MCF 10A (cell line): ENCODE results near the gene NFX1. TPM values are rescaled to one million over a fixed set of nuclear protein-coding genes. Genes with fewer than 3 reads are reported as not detected.

Source experiments
- BruUV-seq: library from RNA; stranded (reverse); fragments of 400-500 nt; replicated peaks from 2 replicates; lab custom pipeline; 2021; lab: Mats Ljungman, UMichigan
- CTCF ChIA-PET: fragments of 300-600 bp; sonication (Branson Sonifier 250); formaldehyde crosslinking; extraction: SDS; loops from one replicate; lab custom pipeline; 2021; ENCODE audit warnings: antibody characterized with exemption, inconsistent platforms; lab: Yijun Ruan, JAX
- POLR2A ChIA-PET: fragments of 300-600, 350-650 bp; sonication (Branson Sonifier 250); formaldehyde crosslinking; extraction: SDS; loops from one replicate; lab custom pipeline; 2020; ENCODE audit warnings: antibody characterized with exemption, inconsistent platforms; lab: Yijun Ruan, JAX
- DNase-seq: peaks from one replicate; pipeline ENCODE4 v3.0.0-alpha.2; 2018; ENCODE audit not compliant: unreplicated experiment
- H3K27ac Mint-ChIP-seq: one replicate; pipeline ENCODE4 v1.8.0; 2022; ENCODE audit warnings: mild to moderate bottlenecking, low read depth, mixed read lengths; ENCODE audit not compliant: unreplicated experiment
- H3K27me3 Mint-ChIP-seq: one replicate; pipeline ENCODE4 v1.8.0; 2022; ENCODE audit warnings: mixed read lengths; ENCODE audit not compliant: insufficient read depth, unreplicated experiment
- H3K36me3 Mint-ChIP-seq: one replicate; pipeline ENCODE4 v1.8.0; 2022; ENCODE audit warnings: mild to moderate bottlenecking, moderate library complexity, mixed read lengths; ENCODE audit not compliant: insufficient read depth, unreplicated experiment
- H3K4me1 Mint-ChIP-seq: one replicate; pipeline ENCODE4 v1.8.0; 2022; ENCODE audit warnings: mixed read lengths; ENCODE audit not compliant: insufficient read depth, unreplicated experiment
- H3K4me3 Mint-ChIP-seq: one replicate; pipeline ENCODE4 v1.8.0; 2022; ENCODE audit warnings: mild to moderate bottlenecking, moderate library complexity, mixed read lengths; ENCODE audit not compliant: unreplicated experiment
- H3K9me3 Mint-ChIP-seq: one replicate; pipeline ENCODE4 v1.8.0; 2022; ENCODE audit warnings: mixed read lengths; ENCODE audit not compliant: unreplicated experiment
- intact Hi-C: fragments of 100-400 bp; cut with micrococcal nuclease; formaldehyde crosslinking; loops from 2 replicates; pipeline ENCODE4 v1.14.1; 2022
- total RNA-seq: library from RNA; stranded (reverse); gene quantifications from 2 replicates; pipeline ENCODE4 v1.2.3, GENCODE V29; 2022
- TF ChIP-seq, protein P1 (sequence below): fragments of 200-600 bp; IDR thresholded peaks from one replicate; pipeline ENCODE4 v1.8.0; 2022; ENCODE audit warnings: antibody characterized with exemption, mild to moderate bottlenecking; ENCODE audit not compliant: unreplicated experiment

NFX1 gene
- total RNA-seq, 1 experiment from 2014 or later, result 78.5 TPM

DNA sequence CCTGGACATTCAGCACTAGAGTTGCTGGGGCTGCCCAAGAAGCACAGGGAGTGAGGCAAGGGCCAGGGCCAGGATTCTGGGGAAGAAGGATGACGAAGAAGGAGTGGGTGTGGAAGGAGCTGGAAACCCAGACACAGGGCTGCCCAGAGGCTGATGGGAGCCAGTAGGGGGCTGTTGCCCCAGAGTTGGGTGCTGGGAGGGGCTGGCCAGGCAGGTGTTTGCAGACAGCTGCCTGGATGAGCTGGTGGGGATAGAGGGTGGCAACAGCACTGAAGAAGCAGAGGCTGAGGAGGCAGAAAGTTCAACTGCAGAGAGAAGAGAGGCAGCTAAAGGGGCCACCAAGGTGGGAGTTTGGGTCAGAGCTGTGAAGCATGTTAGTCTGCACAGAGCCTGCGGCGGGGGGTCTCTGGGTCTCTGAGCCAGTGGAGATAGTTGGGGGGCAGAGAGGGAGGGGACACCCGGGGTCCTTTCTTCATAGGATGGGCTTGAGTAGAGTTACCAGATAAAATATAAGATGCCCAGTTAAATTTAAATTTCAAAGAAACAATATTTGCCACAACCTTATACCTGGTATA is 114.6 kb downstream of the NFX1 start:
- H3K36me3 Mint-ChIP-seq, result no peaks in the 10 kb centered on the region
- no TSS peak for BruUV-seq
- ChIA-PET POLR2A (interaction anchor here (0.9 to 2.5 kb wide), 2 partner anchors 62 to 174 kb away, joined by 3 to 13 read pairs; no protein-coding TSS in a partner anchor), CTCF (interaction anchor here (0.6 to 5.0 kb wide), 22 partner anchors 11 to 442 kb away, joined by 3 to 114 read pairs (median 8); partner anchors contain the start of genes AQP3 and NOL6)
- H3K27ac Mint-ChIP-seq, result peak overlapping the region; percentile 16
- TF ChIP-seq, protein P1, sequence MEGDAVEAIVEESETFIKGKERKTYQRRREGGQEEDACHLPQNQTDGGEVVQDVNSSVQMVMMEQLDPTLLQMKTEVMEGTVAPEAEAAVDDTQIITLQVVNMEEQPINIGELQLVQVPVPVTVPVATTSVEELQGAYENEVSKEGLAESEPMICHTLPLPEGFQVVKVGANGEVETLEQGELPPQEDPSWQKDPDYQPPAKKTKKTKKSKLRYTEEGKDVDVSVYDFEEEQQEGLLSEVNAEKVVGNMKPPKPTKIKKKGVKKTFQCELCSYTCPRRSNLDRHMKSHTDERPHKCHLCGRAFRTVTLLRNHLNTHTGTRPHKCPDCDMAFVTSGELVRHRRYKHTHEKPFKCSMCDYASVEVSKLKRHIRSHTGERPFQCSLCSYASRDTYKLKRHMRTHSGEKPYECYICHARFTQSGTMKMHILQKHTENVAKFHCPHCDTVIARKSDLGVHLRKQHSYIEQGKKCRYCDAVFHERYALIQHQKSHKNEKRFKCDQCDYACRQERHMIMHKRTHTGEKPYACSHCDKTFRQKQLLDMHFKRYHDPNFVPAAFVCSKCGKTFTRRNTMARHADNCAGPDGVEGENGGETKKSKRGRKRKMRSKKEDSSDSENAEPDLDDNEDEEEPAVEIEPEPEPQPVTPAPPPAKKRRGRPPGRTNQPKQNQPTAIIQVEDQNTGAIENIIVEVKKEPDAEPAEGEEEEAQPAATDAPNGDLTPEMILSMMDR, result no peak
- DNase-seq, result peak; percentile 46
- no peaks in the 10 kb centered on the region for H3K27me3 Mint-ChIP-seq
- H3K4me1 Mint-ChIP-seq, result peaks cover 11% of the 10 kb centered on the region
- H3K4me3 Mint-ChIP-seq, result no peak overlapping the region
- intact Hi-C loops, result loop anchor here (5.0 kb wide), 3 partner anchors 112 to 317 kb away; no protein-coding TSS in a partner anchor
- no peaks in the 10 kb centered on the region for H3K9me3 Mint-ChIP-seq

DNA sequence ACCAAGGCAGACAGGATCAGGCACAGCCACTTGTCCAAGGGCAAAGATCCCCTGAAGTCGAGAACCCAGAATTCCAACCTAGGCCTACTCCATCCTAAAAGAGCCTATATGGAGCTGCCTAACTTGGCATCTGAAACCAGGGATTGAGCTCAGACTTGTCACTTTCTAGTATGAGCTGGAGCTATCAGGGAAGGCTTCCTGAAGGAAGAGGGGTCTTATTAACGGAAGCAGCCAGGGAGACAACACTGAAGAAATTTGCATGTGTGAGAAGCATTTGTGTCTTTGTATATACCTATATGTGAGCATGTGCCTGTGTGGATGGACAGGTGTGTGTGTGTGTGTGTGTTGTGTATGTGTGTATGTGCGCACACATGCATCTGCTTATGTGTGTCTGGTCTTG is 116.7 kb downstream of the NFX1 start:
- H3K36me3 Mint-ChIP-seq, result no peaks in the 10 kb centered on the region
- no peaks in the 10 kb centered on the region for H3K27me3 Mint-ChIP-seq
- TF ChIP-seq, protein P1, result no peak
- POLR2A ChIA-PET, result interaction anchor here (0.9 kb wide), 1 partner anchor 9 kb away, joined by 3 read pairs; no protein-coding TSS in a partner anchor
- BruUV-seq, result no TSS peak
- no peak for DNase-seq
- intact Hi-C loops, result no loop called here
- H3K4me3 Mint-ChIP-seq, result no peak overlapping the region
- CTCF ChIA-PET, result interaction anchor here (0.7 to 5.3 kb wide), 7 partner anchors 8 to 217 kb away, joined by 3 to 47 read pairs (median 4); no protein-coding TSS in a partner anchor
- H3K4me1 Mint-ChIP-seq, result peaks cover 11% of the 10 kb centered on the region
- H3K9me3 Mint-ChIP-seq, result no peaks in the 10 kb centered on the region
- H3K27ac Mint-ChIP-seq, result no peak overlapping the region

DNA sequence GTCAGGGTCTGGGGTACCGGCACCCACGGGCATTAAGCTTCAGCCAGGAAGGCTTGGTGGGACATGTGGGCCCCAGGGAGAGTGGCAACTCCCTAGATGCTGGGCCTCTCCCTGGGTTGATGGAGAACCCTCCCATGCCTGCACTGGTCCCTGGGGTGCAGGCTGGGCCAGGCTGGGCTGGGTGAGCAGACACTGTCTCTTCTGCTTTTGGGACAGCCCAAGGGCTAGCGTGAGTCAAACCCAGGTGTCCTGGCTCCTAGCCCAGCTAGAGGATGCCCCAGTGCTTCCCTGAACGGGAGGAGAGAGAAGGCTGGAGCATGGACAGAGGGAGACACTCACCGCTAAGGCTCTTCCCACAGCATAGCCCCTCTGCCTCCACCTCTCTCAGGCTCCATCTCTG is 117.8 kb downstream of the NFX1 start:
- no peaks in the 10 kb centered on the region for H3K36me3 Mint-ChIP-seq
- TF ChIP-seq, protein P1, result no peak
- peak; percentile 89 for DNase-seq
- no peaks in the 10 kb centered on the region for H3K27me3 Mint-ChIP-seq
- peak overlapping the region; percentile 70 for H3K27ac Mint-ChIP-seq
- peaks cover 10% of the 10 kb centered on the region for H3K4me1 Mint-ChIP-seq
- no TSS peak for BruUV-seq
- POLR2A ChIA-PET, result interaction anchor here (0.6 to 1.2 kb wide), 6 partner anchors 39 to 144 kb away, joined by 3 to 4 read pairs (median 3); partner anchors contain the start of genes AQP3, BAG1 and NOL6
- intact Hi-C loops, result no loop called here
- H3K9me3 Mint-ChIP-seq, result no peaks in the 10 kb centered on the region
- CTCF ChIA-PET, result interaction anchor here (0.6 to 5.3 kb wide), 11 partner anchors 9 to 240 kb away, joined by 3 to 47 read pairs (median 4); no protein-coding TSS in a partner anchor
- H3K4me3 Mint-ChIP-seq, result no peak overlapping the region

DNA sequence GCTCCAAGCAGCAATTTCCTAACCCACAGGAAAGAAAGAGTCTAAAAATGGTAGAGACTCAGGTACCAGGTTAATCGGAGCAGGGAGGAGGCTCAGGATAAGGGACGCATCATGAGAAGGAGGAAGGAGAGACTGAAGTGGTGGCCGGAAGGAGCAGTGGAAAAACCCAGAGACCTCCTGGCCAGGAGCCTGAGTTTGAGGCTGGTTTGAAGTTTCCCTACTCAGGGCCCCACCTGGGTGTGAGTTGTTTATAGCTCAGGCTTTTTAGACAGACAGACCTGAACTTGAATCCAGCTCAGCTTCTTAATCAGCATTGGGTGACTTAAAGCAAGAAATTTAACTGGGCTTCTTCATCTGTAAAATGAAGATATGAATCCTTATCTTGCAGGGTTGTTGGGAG is 124.0 kb downstream of the NFX1 start:
- BruUV-seq, result no TSS peak
- no peaks in the 10 kb centered on the region for H3K36me3 Mint-ChIP-seq
- no peaks in the 10 kb centered on the region for H3K27me3 Mint-ChIP-seq
- ChIA-PET POLR2A (no interaction called here), CTCF (interaction anchor here (1.6 to 6.1 kb wide), 5 partner anchors 10 to 52 kb away, joined by 4 to 50 read pairs (median 25); no protein-coding TSS in a partner anchor)
- intact Hi-C loops, result no loop called here
- H3K4me1 Mint-ChIP-seq, result peaks cover 34% of the 10 kb centered on the region
- no peak overlapping the region for H3K27ac Mint-ChIP-seq
- no peak for DNase-seq
- TF ChIP-seq, protein P1, result no peak
- H3K9me3 Mint-ChIP-seq, result no peaks in the 10 kb centered on the region
- H3K4me3 Mint-ChIP-seq, result no peak overlapping the region
